NK-92 (cell line): ENCODE data around the gene TAPBP.

Experiments
- DNase-seq: peaks from one replicate; lab custom pipeline; 2025; ENCODE audit not compliant: unreplicated experiment; lab: John Stamatoyannopoulos, UW

TAPBP gene

GRCh38 chr6:33249732-33250630 is 63.9 kb downstream of the TAPBP start:
- DNase-seq: no peak
